BLaER1 (cell line): Measurements from ENCODE around the gene MMP2.

ENCODE experiments used
- H3K27ac ChIP-seq: shearing (Covaris generic); formaldehyde crosslinking; 2 replicates; pipeline ENCODE4 v1.8.1; 2022
- H3K27me3 ChIP-seq: shearing (Covaris generic); formaldehyde crosslinking; 2 replicates; pipeline ENCODE4 v1.8.1; 2022
- H3K36me3 ChIP-seq: shearing (Covaris generic); formaldehyde crosslinking; 2 replicates; pipeline ENCODE4 v1.8.1; 2022
- H3K4me1 ChIP-seq: shearing (Covaris generic); formaldehyde crosslinking; 2 replicates; pipeline ENCODE4 v1.8.1; 2022
- H3K4me2 ChIP-seq: shearing (Covaris generic); formaldehyde crosslinking; 2 replicates; pipeline ENCODE4 v1.8.1; 2022
- H3K4me3 ChIP-seq: shearing (Covaris generic); formaldehyde crosslinking; 2 replicates; pipeline ENCODE4 v1.8.1; 2022
- H3K9ac ChIP-seq: shearing (Covaris generic); formaldehyde crosslinking; 2 replicates; pipeline ENCODE4 v1.8.1; 2022
- H3K9me3 ChIP-seq: shearing (Covaris generic); formaldehyde crosslinking; 2 replicates; pipeline ENCODE4 v1.8.1; 2022
- H4K20me1 ChIP-seq: shearing (Covaris generic); formaldehyde crosslinking; 2 replicates; pipeline ENCODE4 v1.8.1; 2022
- Cebpa-rat ChIP-seq: shearing (Covaris generic); IDR thresholded peaks from 2 replicates; pipeline ENCODE4 v1.8.1; 2022

Gene MMP2

DNA sequence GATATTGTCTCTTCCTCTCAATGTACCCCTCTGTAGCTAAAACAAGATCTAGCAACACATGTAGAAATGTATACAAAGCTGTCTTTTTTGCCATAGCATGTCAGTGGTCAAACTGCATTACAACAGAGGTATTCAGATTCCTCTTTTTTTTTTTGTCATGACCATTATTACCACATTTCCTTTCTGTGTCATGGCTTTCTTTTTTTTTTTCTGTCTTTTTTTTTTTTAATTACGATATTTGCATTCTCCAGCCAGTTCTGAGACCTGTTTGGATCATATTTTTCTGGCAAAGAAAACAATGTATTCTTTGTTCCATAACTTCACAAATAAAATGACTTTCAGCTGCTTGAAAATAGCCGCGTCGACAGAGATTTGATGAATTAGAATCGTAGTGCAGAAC lies 60.1 kb downstream of the MMP2 start:
- TF ChIP-seq Cebpa-rat: no peak
- no peak overlapping the region for H3K9ac ChIP-seq
- no peaks in the 10 kb centered on the region for H3K9me3 ChIP-seq
- no peaks in the 10 kb centered on the region for H3K27me3 ChIP-seq
- H3K4me1 ChIP-seq: peaks cover 12% of the 10 kb centered on the region
- no peaks in the 10 kb centered on the region for H3K36me3 ChIP-seq
- H4K20me1 ChIP-seq: no peaks in the 10 kb centered on the region
- no peak overlapping the region for H3K4me3 ChIP-seq
- no peak overlapping the region for H3K27ac ChIP-seq
- H3K4me2 ChIP-seq: no peak overlapping the region

DNA sequence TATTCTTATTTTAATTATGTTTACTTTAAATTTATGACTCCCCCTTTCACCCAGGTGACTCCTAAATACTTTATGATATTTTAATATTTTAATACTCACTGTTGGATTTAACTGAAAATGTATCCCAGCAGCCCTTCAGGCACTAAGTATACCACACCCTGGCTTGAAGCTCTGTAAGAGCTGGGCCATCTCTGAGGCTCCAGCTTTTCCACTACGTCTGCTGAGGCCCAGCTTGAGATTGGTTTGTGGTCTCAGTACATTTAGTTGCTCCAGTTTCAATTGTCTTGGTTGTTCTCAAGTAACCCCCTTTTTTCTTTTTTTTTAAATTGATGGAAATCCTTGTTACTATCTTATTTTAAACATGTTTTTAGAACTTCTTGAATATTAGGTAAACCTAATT lies 60.5 kb downstream of the MMP2 start:
- H3K4me2 ChIP-seq: no peak overlapping the region

DNA sequence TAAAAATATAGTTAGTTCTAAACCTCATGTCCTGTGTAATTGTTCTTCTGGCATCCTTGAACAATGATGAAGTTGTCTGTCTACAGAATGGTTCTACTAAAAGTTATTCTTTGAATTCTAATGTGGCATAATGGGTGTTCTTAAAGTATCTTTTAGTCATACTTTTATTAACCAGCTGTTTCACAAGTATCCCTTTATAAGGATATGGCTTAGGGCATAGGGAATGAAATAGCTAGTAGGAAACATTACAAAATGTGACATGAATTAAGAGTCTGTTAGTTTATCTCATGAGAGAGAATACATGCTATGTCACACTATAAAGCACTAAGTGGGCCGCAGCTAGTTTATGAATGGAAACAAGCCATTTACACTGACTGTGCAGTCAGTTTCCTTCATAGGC lies 61.2 kb downstream of the MMP2 start:
- H3K9me3 ChIP-seq: no peaks in the 10 kb centered on the region
- H3K9ac ChIP-seq: no peak overlapping the region
- H3K36me3 ChIP-seq: no peaks in the 10 kb centered on the region
- H3K4me1 ChIP-seq: peaks cover 12% of the 10 kb centered on the region
- H4K20me1 ChIP-seq: no peaks in the 10 kb centered on the region
- H3K27ac ChIP-seq: no peak overlapping the region
- TF ChIP-seq Cebpa-rat: no peak
- H3K4me3 ChIP-seq: no peak overlapping the region
- H3K4me2 ChIP-seq: no peak overlapping the region
- H3K27me3 ChIP-seq: no peaks in the 10 kb centered on the region

More for the DNA sequence above, 60.5 kb downstream of the MMP2 start:
- no peak overlapping the region for H3K9ac ChIP-seq
- no peak overlapping the region for H3K4me3 ChIP-seq
- no peak overlapping the region for H3K27ac ChIP-seq
- TF ChIP-seq Cebpa-rat: no peak
- H3K4me1 ChIP-seq: peaks cover 12% of the 10 kb centered on the region
- no peaks in the 10 kb centered on the region for H3K27me3 ChIP-seq
- no peaks in the 10 kb centered on the region for H3K36me3 ChIP-seq
- no peaks in the 10 kb centered on the region for H3K9me3 ChIP-seq
- no peaks in the 10 kb centered on the region for H4K20me1 ChIP-seq

DNA sequence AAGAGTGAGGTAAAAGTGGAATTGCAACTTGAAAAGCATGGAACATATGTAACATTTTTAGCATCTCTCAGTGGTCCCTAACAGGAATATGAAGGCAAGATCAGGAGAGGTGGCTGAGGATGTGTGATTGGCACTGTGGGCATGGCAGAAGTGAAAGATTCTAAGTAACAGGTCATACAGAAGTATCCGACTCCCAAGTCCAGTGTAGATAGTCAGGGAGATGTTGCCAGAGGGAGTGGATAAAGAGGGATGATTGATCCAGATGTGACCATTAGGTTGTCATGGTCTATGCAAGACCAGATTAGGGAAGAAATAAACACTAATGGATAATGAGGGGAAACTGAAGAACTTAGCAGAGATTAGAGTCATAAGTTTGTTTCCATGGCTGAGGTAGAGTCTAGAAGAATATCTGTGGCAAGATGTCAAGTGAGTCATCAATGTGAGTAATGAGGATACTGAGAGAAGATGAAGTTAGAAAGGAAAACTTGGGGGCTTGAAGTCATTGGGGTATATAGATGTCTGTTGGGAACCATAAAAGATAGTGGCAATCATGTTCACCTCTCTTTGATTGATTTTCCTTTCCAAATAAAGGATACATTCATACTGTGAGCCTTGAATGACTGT lies 63.6 kb downstream of the MMP2 start:
- Histone ChIP-seq H3K27ac (no peak overlapping the region), H3K4me1 (peaks cover under 1% of the 10 kb centered on the region; the same call in 1 of the 2 replicates), H3K9me3 (no peaks in the 10 kb centered on the region), H3K4me2 (no peak overlapping the region), H3K4me3 (no peak overlapping the region), H3K36me3 (no peaks in the 10 kb centered on the region), H4K20me1 (no peaks in the 10 kb centered on the region), H3K9ac (no peak overlapping the region), H3K27me3 (no peaks in the 10 kb centered on the region)
- no peak for TF ChIP-seq Cebpa-rat

DNA sequence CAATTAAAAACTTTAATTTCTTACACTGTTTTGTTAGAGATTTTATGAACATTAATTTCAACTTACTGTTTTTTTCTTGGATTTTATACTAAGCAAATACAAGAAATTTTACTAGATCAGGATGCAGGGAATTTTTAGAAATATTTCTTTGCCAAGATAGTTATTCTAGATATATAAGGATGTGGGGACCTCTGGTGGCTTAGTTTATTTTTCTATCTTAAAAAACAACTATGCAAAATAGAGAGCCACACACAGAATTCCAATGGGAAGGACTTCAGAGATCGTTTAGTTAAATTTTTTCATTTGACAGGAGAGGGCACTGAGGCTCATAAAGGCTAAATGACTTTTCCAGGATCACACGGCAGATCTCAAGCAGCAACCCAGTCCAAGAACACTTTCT lies 64.5 kb downstream of the MMP2 start:
- no peak for TF ChIP-seq Cebpa-rat
- H3K4me2 ChIP-seq: no peak overlapping the region

DNA sequence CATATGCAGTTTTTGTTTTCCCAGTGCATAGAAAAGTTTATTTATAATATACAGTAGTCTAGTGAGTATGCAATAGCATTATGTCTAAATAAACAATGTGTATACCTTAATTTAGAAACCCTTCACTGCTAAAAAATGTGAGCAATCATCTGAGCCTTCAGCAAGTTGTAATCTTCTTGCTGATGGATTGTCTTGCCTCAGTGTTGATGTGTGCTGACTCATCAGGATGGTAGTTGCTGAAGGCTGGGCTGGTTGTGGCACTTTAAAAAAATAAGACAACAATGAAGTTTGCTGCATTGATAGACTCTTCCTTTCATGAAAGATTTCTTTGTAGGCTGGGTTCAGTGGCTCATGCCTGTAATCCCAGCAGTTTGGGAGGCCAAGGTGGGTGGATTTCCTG lies 73.6 kb downstream of the MMP2 start:
- Histone ChIP-seq H3K4me2 (no peak overlapping the region), H3K9ac (no peak overlapping the region), H3K4me3 (no peak overlapping the region), H3K4me1 (no peaks in the 10 kb centered on the region), H4K20me1 (no peaks in the 10 kb centered on the region), H3K36me3 (no peaks in the 10 kb centered on the region), H3K27ac (no peak overlapping the region), H3K9me3 (peaks cover 15% of the 10 kb centered on the region), H3K27me3 (no peaks in the 10 kb centered on the region; the same call in 1 of the 2 replicates)
- TF ChIP-seq Cebpa-rat: no peak

More for the DNA sequence above, 64.5 kb downstream of the MMP2 start:
- H3K27me3 ChIP-seq: no peaks in the 10 kb centered on the region
- no peak overlapping the region for H3K27ac ChIP-seq
- no peak overlapping the region for H3K4me3 ChIP-seq
- H4K20me1 ChIP-seq: no peaks in the 10 kb centered on the region
- no peaks in the 10 kb centered on the region for H3K36me3 ChIP-seq
- no peaks in the 10 kb centered on the region for H3K4me1 ChIP-seq
- H3K9ac ChIP-seq: no peak overlapping the region
- no peaks in the 10 kb centered on the region for H3K9me3 ChIP-seq

DNA sequence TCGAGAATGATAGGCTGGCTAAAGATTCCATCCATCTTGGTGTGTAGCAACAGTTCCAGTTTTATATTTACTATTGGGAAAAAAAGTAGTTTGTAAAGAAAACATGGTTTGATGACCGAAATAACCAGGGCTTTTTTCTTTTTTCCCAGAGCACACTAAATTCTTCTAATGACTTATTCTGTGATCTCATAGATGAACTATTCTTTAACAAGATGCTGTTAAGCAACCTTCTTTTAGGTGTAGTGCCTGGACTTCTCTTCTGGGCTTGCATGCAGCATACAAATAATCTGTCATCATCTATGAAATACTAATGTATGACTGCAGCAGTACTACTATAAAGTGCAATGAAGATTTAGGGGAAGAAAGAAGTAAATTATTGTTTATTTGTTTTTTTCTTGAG lies 76.4 kb downstream of the MMP2 start:
- no peak overlapping the region for H3K9ac ChIP-seq
- H3K9me3 ChIP-seq: peaks cover 15% of the 10 kb centered on the region
- H3K27ac ChIP-seq: no peak overlapping the region
- no peaks in the 10 kb centered on the region for H4K20me1 ChIP-seq
- TF ChIP-seq Cebpa-rat: no peak
- H3K4me1 ChIP-seq: no peaks in the 10 kb centered on the region
- no peaks in the 10 kb centered on the region for H3K27me3 ChIP-seq
- H3K36me3 ChIP-seq: no peaks in the 10 kb centered on the region
- no peak overlapping the region for H3K4me2 ChIP-seq
- H3K4me3 ChIP-seq: no peak overlapping the region
